ENCODE results near the gene BCAM.

The BCAM gene

GRCh38 chr19:44800461-44800860, 8.4 kb upstream of the BCAM start:
- H3K4me3 ChIP-seq (replicated peaks; ENCODE audit: insufficient read depth, low read length), result no peak overlapping the region

GRCh38 chr19:44803442-44804428, 5.2 kb upstream of the BCAM start:
- DNase-seq (ENCODE audit: low read depth in 1 of 2, low spot score in 1 of 2), result no peak
- peaks cover 15% of the 10 kb centered on the region for H3K27me3 ChIP-seq (ENCODE audit: insufficient read depth, poor library complexity, severe bottlenecking)

More at GRCh38 chr19:44800461-44800860, 8.4 kb upstream of the BCAM start:
- H3K27ac ChIP-seq (replicated peaks), result no peak overlapping the region
- TF ChIP-seq GABPA (IDR thresholded peaks at IDR 0.05; ENCODE audit: low read depth) (no peak), SPI1 (IDR thresholded peaks at IDR 0.05; ENCODE audit: borderline replicate concordance, low read depth) (no peak), CTCF (IDR thresholded peaks at IDR 0.05; ENCODE audit: insufficient read depth, low read length) (peak; percentile 88), POLR2AphosphoS5 (IDR thresholded peaks at IDR 0.05; ENCODE audit: low read depth) (no peak), REST (IDR thresholded peaks at IDR 0.05; ENCODE audit: insufficient replicate concordance, low read depth) (no peak)
- DNase-seq (ENCODE audit: low read depth in 1 of 2, low spot score in 1 of 2), result peak; percentile 72 to 91
- H3K27me3 ChIP-seq (ENCODE audit: insufficient read depth, poor library complexity, severe bottlenecking), result peaks cover 3% of the 10 kb centered on the region

GRCh38 chr19:44806291-44806690, 2.6 kb upstream of the BCAM start:
- DNase-seq (ENCODE audit: low read depth in 1 of 2, low spot score in 1 of 2), result no peak
- TF ChIP-seq REST (IDR thresholded peaks at IDR 0.05; ENCODE audit: insufficient replicate concordance, low read depth) (no peak), POLR2AphosphoS5 (IDR thresholded peaks at IDR 0.05; ENCODE audit: low read depth) (no peak), CTCF (IDR thresholded peaks at IDR 0.05; ENCODE audit: insufficient read depth, low read length) (no peak), GABPA (IDR thresholded peaks at IDR 0.05; ENCODE audit: low read depth) (no peak), SPI1 (IDR thresholded peaks at IDR 0.05; ENCODE audit: borderline replicate concordance, low read depth) (no peak)
- H3K27ac ChIP-seq (replicated peaks), result no peak overlapping the region
- H3K27me3 ChIP-seq (ENCODE audit: insufficient read depth, poor library complexity, severe bottlenecking), result peaks cover 21% of the 10 kb centered on the region
- H3K4me3 ChIP-seq (replicated peaks; ENCODE audit: insufficient read depth, low read length), result no peak overlapping the region

More at GRCh38 chr19:44803442-44804428, 5.2 kb upstream of the BCAM start:
- no peak overlapping the region for H3K27ac ChIP-seq (replicated peaks)
- no peak for TF ChIP-seq CTCF (IDR thresholded peaks at IDR 0.05; ENCODE audit: insufficient read depth, low read length)
- TF ChIP-seq SPI1 (IDR thresholded peaks at IDR 0.05; ENCODE audit: borderline replicate concordance, low read depth), result no peak
- no peak overlapping the region for H3K4me3 ChIP-seq (replicated peaks; ENCODE audit: insufficient read depth, low read length)
